Peyer's patch (tissue), 4 donors: ENCODE measurements around the gene OSGEPL1. TPM values are rescaled to one million over a fixed set of nuclear protein-coding genes. Genes with fewer than 3 reads are reported as not detected.
"Not testable (repeated sequence)": the region's sequence is repeated elsewhere in the genome, so short reads cannot be mapped to it uniquely, and the experiment has no call there.

Source experiments
- DNase-seq, 3 donors: peaks; one replicate each; pipeline ENCODE4 v3.0.0-alpha.2; 2017 to 2019
- H3K27ac ChIP-seq, 4 donors: fragments of 200-600 bp; sonication (generic); one replicate each; pipeline ENCODE4 v1.5.1; 2016 to 2019
- H3K27me3 ChIP-seq, 2 donors: fragments of 200-600 bp; sonication (generic); one replicate each; pipeline ENCODE4 v1.5.1; 2019
- H3K36me3 ChIP-seq, 3 donors: fragments of 200-600 bp; sonication (generic); one replicate each; pipeline ENCODE4 v1.5.1; 2016 to 2019
- H3K4me1 ChIP-seq, 4 donors: fragments of 200-600 bp; sonication (generic); one replicate each; pipeline ENCODE4 v1.5.1; 2016 to 2019
- H3K4me3 ChIP-seq, 4 donors: fragments of 200-600 bp; sonication (generic); 1 replicate in 3 of 4; 2 replicates in 1 of 4; pipeline ENCODE4 v1.5.1; 2016 to 2019; ENCODE audit warnings: mild to moderate bottlenecking in 1 of 4
- H3K9me3 ChIP-seq, 4 donors: fragments of 200-600 bp; sonication (generic); one replicate each; pipeline ENCODE4 v1.5.1; 2016 to 2019; ENCODE audit warnings: mild to moderate bottlenecking in 1 of 4
- CTCF ChIP-seq, 6 experiments: fragments of 450-650 bp in 4 of 6; fragments of 200-600 bp in 2 of 6; sonication (generic) in 1 of 6; IDR thresholded peaks; one replicate each; pipeline ENCODE4 v1.5.1; 2017 to 2019; ENCODE audit warnings: antibody characterized with exemption in 6 of 6, mild to moderate bottlenecking in 3 of 6, moderate library complexity in 1 of 6
- POLR2A ChIP-seq, 2 donors: fragments of 450-650 bp; IDR thresholded peaks; one replicate each; pipeline ENCODE4 v1.5.1; 2017; ENCODE audit warnings: antibody characterized with exemption in 2 of 2, mild to moderate bottlenecking in 2 of 2, moderate library complexity in 2 of 2
- total RNA-seq, 4 donors: library from RNA; depleted of rRNA; stranded (reverse); fragments of >200 nt; gene quantifications; one replicate each; pipeline ENCODE4 v1.1.0, GENCODE V29; 2016

Gene OSGEPL1
- total RNA-seq, 4 donors from 2014 or later: 3.0 to 9.9 (median 4.3) TPM

GRCh38 chr2:189726271-189726670 lies 36.3 kb downstream of the OSGEPL1 start:
- no peaks in the 10 kb centered on the region for H3K4me1 ChIP-seq
- no peak for DNase-seq
- no peaks in the 10 kb centered on the region for H3K9me3 ChIP-seq

GRCh38 chr2:189723192-189723591 lies 39.4 kb downstream of the OSGEPL1 start:
- no peaks in the 10 kb centered on the region for H3K4me1 ChIP-seq
- TF ChIP-seq POLR2A (IDR thresholded peaks at IDR 0.05) (no peak), CTCF (IDR thresholded peaks at IDR 0.05) (no peak)
- DNase-seq: no peak
- no peaks in the 10 kb centered on the region for H3K27me3 ChIP-seq
- H3K27ac ChIP-seq: no peak overlapping the region
- no peak overlapping the region for H3K4me3 ChIP-seq
- no peaks in the 10 kb centered on the region for H3K36me3 ChIP-seq
- no peaks in the 10 kb centered on the region for H3K9me3 ChIP-seq

More at GRCh38 chr2:189726271-189726670, 36.3 kb downstream of the OSGEPL1 start:
- TF ChIP-seq POLR2A (IDR thresholded peaks at IDR 0.05): no peak
- Histone ChIP-seq H3K4me3 (no peak overlapping the region), H3K36me3 (peaks cover 0 to 3% (median 0%) of the 10 kb centered on the region in 3 donors), H3K27me3 (no peaks in the 10 kb centered on the region), H3K27ac (no peak overlapping the region)

GRCh38 chr2:189719571-189719970 lies 43.0 kb downstream of the OSGEPL1 start:
- no peak for TF ChIP-seq CTCF (IDR thresholded peaks at IDR 0.05)
- H3K36me3 ChIP-seq: no peaks in the 10 kb centered on the region
- no peak for DNase-seq
- H3K9me3 ChIP-seq: no peaks in the 10 kb centered on the region
- H3K4me3 ChIP-seq: no peak overlapping the region
- no peak overlapping the region for H3K27ac ChIP-seq
- H3K27me3 ChIP-seq: no peaks in the 10 kb centered on the region
- no peaks in the 10 kb centered on the region for H3K4me1 ChIP-seq

GRCh38 chr2:189717593-189717992 lies 45.0 kb downstream of the OSGEPL1 start:
- not testable (repeated sequence) for H3K27ac ChIP-seq, H3K4me3 ChIP-seq, H3K27me3 ChIP-seq, H3K36me3 ChIP-seq, H3K9me3 ChIP-seq, H3K4me1 ChIP-seq, DNase-seq

GRCh38 chr2:189709501-189710221 lies 52.9 kb downstream of the OSGEPL1 start:
- DNase-seq: no peak
- no peaks in the 10 kb centered on the region for H3K9me3 ChIP-seq
- no peaks in the 10 kb centered on the region for H3K36me3 ChIP-seq
- H3K27ac ChIP-seq: no peak overlapping the region
- TF ChIP-seq CTCF (IDR thresholded peaks at IDR 0.05): no peak
- no peak for TF ChIP-seq POLR2A (IDR thresholded peaks at IDR 0.05)
- H3K4me1 ChIP-seq: no peaks in the 10 kb centered on the region
- no peak overlapping the region for H3K4me3 ChIP-seq
- no peaks in the 10 kb centered on the region for H3K27me3 ChIP-seq

- H3K4me1 ChIP-seq: no peaks in the 10 kb centered on the region
- no peak overlapping the region for H3K27ac ChIP-seq
- no peak overlapping the region for H3K4me3 ChIP-seq
- no peak for DNase-seq
- no peaks in the 10 kb centered on the region for H3K9me3 ChIP-seq
- H3K36me3 ChIP-seq: no peaks in the 10 kb centered on the region
- TF ChIP-seq CTCF (IDR thresholded peaks at IDR 0.05): no peak
- TF ChIP-seq POLR2A (IDR thresholded peaks at IDR 0.05): no peak
- H3K27me3 ChIP-seq: no peaks in the 10 kb centered on the region
Measured at GRCh38 chr2:189702071-189702470, 60.5 kb downstream of the OSGEPL1 start.

GRCh38 chr2:189700681-189701080 lies 61.9 kb downstream of the OSGEPL1 start:
- no peaks in the 10 kb centered on the region for H3K27me3 ChIP-seq
- no peak overlapping the region for H3K27ac ChIP-seq
- no peak overlapping the region for H3K4me3 ChIP-seq
- H3K4me1 ChIP-seq: no peaks in the 10 kb centered on the region
- TF ChIP-seq CTCF (IDR thresholded peaks at IDR 0.05) (no peak), POLR2A (IDR thresholded peaks at IDR 0.05) (no peak)
- H3K9me3 ChIP-seq: no peaks in the 10 kb centered on the region
- no peaks in the 10 kb centered on the region for H3K36me3 ChIP-seq
- no peak for DNase-seq
